H9 (cell line): Measurements from ENCODE around the gene DUOXA2. TPM values are rescaled to one million over a fixed set of nuclear protein-coding genes. Genes with fewer than 3 reads are reported as not detected.
A peak's percentile ranks its signal among the peaks of the same experiment; 100 is the strongest.

Experiments used
- DNase-seq: peaks from one replicate; pipeline ENCODE4 v3.0.0-alpha.2; 2017
- H2AFZ ChIP-seq: one replicate; pipeline ENCODE4 v1.6.1; 2013; ENCODE audit warnings: mild to moderate bottlenecking, low read length, control low read depth, moderate library complexity
- H2AK5ac ChIP-seq: 2 replicates; pipeline ENCODE4 v1.6.1; 2013; ENCODE audit warnings: low read length, control low read depth, mixed read lengths; ENCODE audit not compliant: insufficient read length
- H2BK120ac ChIP-seq: one replicate; pipeline ENCODE4 v1.6.1; 2013; ENCODE audit warnings: low read depth, mild to moderate bottlenecking, low read length, control low read depth, inconsistent platforms; ENCODE audit not compliant: poor library complexity, severe bottlenecking
- H2BK12ac ChIP-seq: 2 replicates; pipeline ENCODE4 v1.6.1; 2013; ENCODE audit warnings: low read length, control low read depth, mixed read lengths, low read depth; ENCODE audit not compliant: insufficient read length
- H2BK15ac ChIP-seq: 2 replicates; pipeline ENCODE4 v1.6.1; 2013; ENCODE audit warnings: low read depth, low read length, control low read depth
- H2BK20ac ChIP-seq: one replicate; pipeline ENCODE4 v1.6.1; 2013; ENCODE audit warnings: low read depth, mild to moderate bottlenecking, low read length, control low read depth, inconsistent platforms; ENCODE audit not compliant: poor library complexity, severe bottlenecking
- H2BK5ac ChIP-seq: 2 replicates; pipeline ENCODE4 v1.6.1; 2013; ENCODE audit warnings: low read length, control low read depth, mixed read lengths; ENCODE audit not compliant: insufficient read length
- H3K14ac ChIP-seq: 2 replicates; pipeline ENCODE4 v1.6.1; 2013; ENCODE audit warnings: low read length, control low read depth; ENCODE audit not compliant: insufficient read depth
- H3K18ac ChIP-seq: 2 replicates; pipeline ENCODE4 v1.6.1; 2013; ENCODE audit warnings: low read depth, mild to moderate bottlenecking, mixed read lengths, low read length, control low read depth; ENCODE audit not compliant: insufficient read length
- H3K23ac ChIP-seq: 2 replicates; pipeline ENCODE4 v1.6.1; 2013; ENCODE audit warnings: low read length, control low read depth, mixed read lengths, low read depth; ENCODE audit not compliant: insufficient read length
- H3K23me2 ChIP-seq: 2 replicates; pipeline ENCODE4 v1.6.1; 2013; ENCODE audit warnings: low read depth, mild to moderate bottlenecking, mixed read lengths, low read length, control low read depth; ENCODE audit not compliant: insufficient read length, poor library complexity, severe bottlenecking
- H3K27ac ChIP-seq: 2 replicates; pipeline ENCODE4 v1.5.1; 2013; ENCODE audit warnings: low read length, control low read depth, mixed read lengths, low read depth; ENCODE audit not compliant: insufficient read length
- H3K27me3 ChIP-seq: 2 replicates; pipeline ENCODE4 v1.6.1; 2013; ENCODE audit warnings: low read length, control low read depth, inconsistent platforms; ENCODE audit not compliant: insufficient read depth
- H3K4ac ChIP-seq: 2 replicates; pipeline ENCODE4 v1.6.1; 2013; ENCODE audit warnings: low read depth, mild to moderate bottlenecking, control low read depth, inconsistent platforms, low read length, moderate library complexity
- H3K4me1 ChIP-seq: 2 replicates; pipeline ENCODE4 v1.6.1; 2013; ENCODE audit warnings: low read length, control low read depth, inconsistent platforms; ENCODE audit not compliant: insufficient read depth
- H3K4me2 ChIP-seq: 2 replicates; pipeline ENCODE4 v1.6.1; 2013; ENCODE audit warnings: low read length, control low read depth, mixed read lengths; ENCODE audit not compliant: insufficient read length, insufficient read depth
- H3K56ac ChIP-seq: 2 replicates; pipeline ENCODE4 v1.6.1; 2013; ENCODE audit warnings: low read depth, mild to moderate bottlenecking, mixed read lengths, low read length, control low read depth; ENCODE audit not compliant: insufficient read length
- H3K79me1 ChIP-seq: 2 replicates; pipeline ENCODE4 v1.6.1; 2013; ENCODE audit warnings: low read depth, mild to moderate bottlenecking, moderate library complexity, low read length, control low read depth, inconsistent platforms; ENCODE audit not compliant: insufficient read depth, poor library complexity, severe bottlenecking
- H3K79me2 ChIP-seq: 2 replicates; pipeline ENCODE4 v1.6.1; 2013; ENCODE audit warnings: low read length, control low read depth, inconsistent platforms; ENCODE audit not compliant: insufficient read depth
- H3K9ac ChIP-seq: 2 replicates; pipeline ENCODE4 v1.6.1; 2013; ENCODE audit warnings: low read length, control low read depth, mixed read lengths; ENCODE audit not compliant: insufficient read length; ENCODE audit errors: extremely low read depth
- H3K9me3 ChIP-seq: one replicate; pipeline ENCODE4 v1.6.1; 2013; ENCODE audit warnings: low read depth, low read length, inconsistent platforms; ENCODE audit not compliant: control insufficient read depth
- H3T11ph ChIP-seq: one replicate; pipeline ENCODE4 v1.6.1; 2013; ENCODE audit warnings: mild to moderate bottlenecking, low read length, control low read depth, inconsistent platforms
- H4K20me1 ChIP-seq: one replicate; pipeline ENCODE4 v1.6.1; 2013; ENCODE audit not compliant: control insufficient read depth, insufficient read length, insufficient read depth
- H4K5ac ChIP-seq: 2 replicates; pipeline ENCODE4 v1.6.1; 2013; ENCODE audit warnings: low read depth, mild to moderate bottlenecking, mixed read lengths, low read length, control low read depth; ENCODE audit not compliant: insufficient read length
- H4K8ac ChIP-seq: replicated peaks from 2 replicates; pipeline ENCODE4 v1.6.1; 2013; ENCODE audit warnings: low read length, control low read depth, mixed read lengths, low read depth; ENCODE audit not compliant: insufficient read length
- H4K91ac ChIP-seq: 2 replicates; pipeline ENCODE4 v1.6.1; 2013; ENCODE audit warnings: low read depth, mild to moderate bottlenecking, moderate library complexity, mixed read lengths, low read length, control low read depth; ENCODE audit not compliant: insufficient read length
- H3K27ac Mint-ChIP-seq, 3 experiments: 2 replicates in 2 of 3; 3 replicates in 1 of 3; pipeline ENCODE4 v1.8.0; 2020 to 2021; ENCODE audit warnings: mixed read lengths in 3 of 3, mild to moderate bottlenecking in 1 of 3, moderate library complexity in 1 of 3
- H3K27me3 Mint-ChIP-seq: 2 replicates; pipeline ENCODE4 v1.8.0; 2021; ENCODE audit warnings: low read depth, mild to moderate bottlenecking, moderate library complexity, mixed read lengths
- H3K36me3 Mint-ChIP-seq, 3 experiments: 2 replicates in 2 of 3; 3 replicates in 1 of 3; pipeline ENCODE4 v1.8.0; 2020 to 2021; ENCODE audit warnings: low read depth in 3 of 3, mixed read lengths in 3 of 3; ENCODE audit not compliant: insufficient read depth in 1 of 3
- H3K4me1 Mint-ChIP-seq, 2 experiments: 2 replicates each; pipeline ENCODE4 v1.8.0; 2020; ENCODE audit warnings: mixed read lengths in 2 of 2
- H3K4me3 Mint-ChIP-seq, 2 experiments: 2 replicates in 1 of 2; 3 replicates in 1 of 2; pipeline ENCODE4 v1.8.0; 2020 to 2021; ENCODE audit warnings: mild to moderate bottlenecking in 2 of 2, mixed read lengths in 2 of 2, moderate library complexity in 1 of 2
- H3K9me3 Mint-ChIP-seq, 2 experiments: 2 replicates in 1 of 2; 3 replicates in 1 of 2; pipeline ENCODE4 v1.8.0; 2020; ENCODE audit warnings: mild to moderate bottlenecking in 2 of 2, mixed read lengths in 2 of 2, moderate library complexity in 1 of 2
- WGBS: extraction: QIAGEN DNeasy Blood & Tissue Kit; methylation state at CpG from one replicate; pipeline ENCODE4 v1.1.7; 2013; ENCODE audit warnings: missing lambda C conversion rate, low lambda C conversion rate, mixed read lengths; ENCODE audit not compliant: insufficient read length; ENCODE audit errors: extremely low coverage; 5-methylcytosine and 5-hydroxymethylcytosine counted together
- total RNA-seq: library from RNA; stranded (reverse); gene quantifications from 2 replicates; pipeline ENCODE4 v1.2.1, GENCODE V29; 2021
- TF ChIP-seq, protein P1 (sequence below): fragments of 200-600 bp; sonication (generic); conservative IDR thresholded peaks from 3 replicates; pipeline ENCODE4 v1.8.0; 2021; ENCODE audit warnings: antibody characterized with exemption, mild to moderate bottlenecking

DUOXA2 gene
- total RNA-seq, 1 experiment from 2014 or later = not detected

DNA sequence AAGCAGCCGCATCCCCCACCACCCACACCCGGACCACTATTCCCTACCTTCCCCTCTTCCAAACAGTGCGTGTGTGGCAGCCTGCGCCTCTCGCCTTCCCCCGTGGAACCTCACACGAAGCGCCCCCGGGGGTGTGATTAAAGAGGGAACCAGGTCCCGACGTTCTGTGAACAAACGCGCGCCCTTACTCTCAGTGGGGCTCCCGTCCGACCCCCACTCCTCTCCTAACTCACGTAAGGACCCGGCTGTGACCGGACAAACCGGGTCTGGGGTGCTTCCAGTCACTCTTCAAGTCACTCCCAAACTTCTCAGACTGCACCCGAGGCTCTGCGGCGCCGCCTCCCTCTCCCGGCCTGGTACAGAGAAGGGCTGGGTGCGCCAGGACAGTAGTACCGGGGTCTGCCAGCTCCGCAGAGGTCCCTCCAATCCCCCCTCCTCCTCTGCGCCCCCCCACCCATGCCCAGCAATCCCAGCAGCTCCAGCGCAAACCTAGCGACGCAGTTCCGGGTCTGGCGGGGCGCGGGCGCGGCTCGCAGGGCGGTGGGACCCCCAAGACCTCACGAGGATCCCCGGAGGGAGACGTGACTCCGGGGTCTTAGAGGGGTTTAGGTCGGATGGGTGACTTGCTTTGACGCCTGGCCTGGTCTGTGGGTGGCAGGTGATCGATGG, 15.0 kb downstream of the DUOXA2 start:
- peak overlapping the region; percentile 70 to 79 for H3K4me3 Mint-ChIP-seq
- no peak overlapping the region for H3K4ac ChIP-seq
- H3K27me3 ChIP-seq = peaks cover 72% of the 10 kb centered on the region
- WGBS = no CpG with 5 or more reads among the region's 47 CpGs
- no peak overlapping the region for H3K14ac ChIP-seq
- H3K9me3 Mint-ChIP-seq = no peaks in the 10 kb centered on the region
- H2BK15ac ChIP-seq = no peak overlapping the region; the same call in 1 of the 2 replicates
- H3K27me3 Mint-ChIP-seq = peaks cover 97% of the 10 kb centered on the region
- no peaks in the 10 kb centered on the region for H4K20me1 ChIP-seq
- no peaks in the 10 kb centered on the region for H3K9me3 ChIP-seq
- H4K8ac ChIP-seq = no peak overlapping the region
- H2BK5ac ChIP-seq = no peak overlapping the region
- H3K18ac ChIP-seq = peak overlapping the region; percentile 56
- no peak overlapping the region for H4K91ac ChIP-seq
- no peak overlapping the region for H2AK5ac ChIP-seq
- no peaks in the 10 kb centered on the region for H3K79me2 ChIP-seq
- H3K56ac ChIP-seq = no peak overlapping the region
- H3K27ac Mint-ChIP-seq = no peak overlapping the region
- no peak overlapping the region for H3K23ac ChIP-seq
- TF ChIP-seq, protein P1, sequence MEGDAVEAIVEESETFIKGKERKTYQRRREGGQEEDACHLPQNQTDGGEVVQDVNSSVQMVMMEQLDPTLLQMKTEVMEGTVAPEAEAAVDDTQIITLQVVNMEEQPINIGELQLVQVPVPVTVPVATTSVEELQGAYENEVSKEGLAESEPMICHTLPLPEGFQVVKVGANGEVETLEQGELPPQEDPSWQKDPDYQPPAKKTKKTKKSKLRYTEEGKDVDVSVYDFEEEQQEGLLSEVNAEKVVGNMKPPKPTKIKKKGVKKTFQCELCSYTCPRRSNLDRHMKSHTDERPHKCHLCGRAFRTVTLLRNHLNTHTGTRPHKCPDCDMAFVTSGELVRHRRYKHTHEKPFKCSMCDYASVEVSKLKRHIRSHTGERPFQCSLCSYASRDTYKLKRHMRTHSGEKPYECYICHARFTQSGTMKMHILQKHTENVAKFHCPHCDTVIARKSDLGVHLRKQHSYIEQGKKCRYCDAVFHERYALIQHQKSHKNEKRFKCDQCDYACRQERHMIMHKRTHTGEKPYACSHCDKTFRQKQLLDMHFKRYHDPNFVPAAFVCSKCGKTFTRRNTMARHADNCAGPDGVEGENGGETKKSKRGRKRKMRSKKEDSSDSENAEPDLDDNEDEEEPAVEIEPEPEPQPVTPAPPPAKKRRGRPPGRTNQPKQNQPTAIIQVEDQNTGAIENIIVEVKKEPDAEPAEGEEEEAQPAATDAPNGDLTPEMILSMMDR = no peak
- peak overlapping the region; percentile 93 for H3K4me2 ChIP-seq
- peak; percentile 42 for DNase-seq
- no peak overlapping the region for H3K27ac ChIP-seq
- peaks cover 11% of the 10 kb centered on the region for H3K23me2 ChIP-seq
- peaks cover 8 to 10% of the 10 kb centered on the region in 2 experiments for H3K4me1 Mint-ChIP-seq
- H2BK12ac ChIP-seq = no peak overlapping the region
- H3K9ac ChIP-seq = no peak overlapping the region
- no peaks in the 10 kb centered on the region for H3K4me1 ChIP-seq
- no peak overlapping the region for H2BK120ac ChIP-seq
- no peaks in the 10 kb centered on the region for H3K79me1 ChIP-seq
- no peak overlapping the region for H4K5ac ChIP-seq
- H2AFZ ChIP-seq = no peak overlapping the region
- no peak overlapping the region for H2BK20ac ChIP-seq
- H3T11ph ChIP-seq = no peak overlapping the region
- peaks cover 0 to 1% (median 0%) of the 10 kb centered on the region in 3 experiments; a peak in 1 of 7 replicates for H3K36me3 Mint-ChIP-seq
